Caco-2 (cell line): Measurements from ENCODE around the gene CCDC63. TPM values are rescaled to one million over a fixed set of nuclear protein-coding genes. Genes with fewer than 3 reads are reported as not detected.

Experiments used
- total RNA-seq: library from RNA; stranded (reverse); gene quantifications from 2 replicates; pipeline ENCODE4 v1.2.3, GENCODE V29; 2022

Gene CCDC63
- total RNA-seq, 1 experiment from 2014 or later: not detected

Other genes with a start within 250 kb of the CCDC63 start
- gene TCTN1, start 232.9 kb upstream of the CCDC63 start, total RNA-seq: 13.6 and 13.8 TPM in 2 replicates
- 0.23 TPM in 1 of 2 replicates, not detected in the other for gene HVCN1, start 157.9 kb upstream of the CCDC63 start, total RNA-seq
- gene PPP1CC, start 104.1 kb upstream of the CCDC63 start, total RNA-seq: 202 and 213 TPM in 2 replicates
- gene MYL2, start 73.6 kb downstream of the CCDC63 start, total RNA-seq: not detected in 2 replicates
- not detected in 2 replicates for gene CUX2, start 187.2 kb downstream of the CCDC63 start, total RNA-seq